Measurements from ENCODE around the gene PCSK6.

DNA sequence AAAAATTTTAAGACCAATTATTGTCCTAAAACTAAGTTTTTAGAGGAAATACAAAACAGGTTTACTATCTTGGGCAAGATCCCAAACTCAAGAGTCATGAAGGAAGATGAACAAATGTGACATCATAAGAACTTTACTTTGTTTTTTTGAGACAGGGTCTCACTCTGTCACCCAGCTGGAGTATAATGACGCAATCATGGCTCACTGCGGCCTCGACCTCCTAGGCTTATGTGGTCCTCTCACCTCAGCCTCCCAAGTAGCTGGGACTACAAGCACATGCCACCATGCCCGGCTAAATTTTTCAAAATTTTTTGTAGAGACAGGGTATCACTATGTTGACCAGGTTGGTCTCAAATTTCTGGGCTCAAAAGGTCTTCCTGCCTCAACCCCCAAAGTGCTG lies 69.3 kb downstream of the PCSK6 start:
- TF ChIP-seq GATA3 (IDR thresholded peaks at IDR 0.05; ENCODE audit: low read depth, low read length): no peak
- no peak for TF ChIP-seq GATA2 (IDR thresholded peaks at IDR 0.05; ENCODE audit: low read depth, low read length)
